Measurements from ENCODE around the gene ATP10D.

Gene ATP10D

DNA sequence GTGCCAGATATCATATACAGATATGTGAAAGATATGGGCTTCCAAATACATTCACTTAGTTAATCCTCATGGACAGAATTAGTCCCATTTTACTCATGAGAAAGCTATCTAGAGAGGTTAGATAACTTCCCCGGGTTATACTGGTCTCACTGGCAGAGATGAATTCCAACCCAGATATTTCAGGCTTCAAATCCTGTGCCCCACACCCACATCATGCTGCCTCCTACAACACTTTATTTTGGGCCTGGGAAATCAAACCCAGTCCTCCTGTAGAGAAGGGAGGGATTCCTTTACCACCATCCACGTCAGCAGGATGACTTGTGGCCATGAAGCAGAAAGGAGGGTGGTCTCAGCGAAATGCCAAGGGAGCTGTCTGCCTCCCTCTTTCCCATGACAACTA, 113.8 kb downstream of the ATP10D start:
- DNase-seq = no peak

DNA sequence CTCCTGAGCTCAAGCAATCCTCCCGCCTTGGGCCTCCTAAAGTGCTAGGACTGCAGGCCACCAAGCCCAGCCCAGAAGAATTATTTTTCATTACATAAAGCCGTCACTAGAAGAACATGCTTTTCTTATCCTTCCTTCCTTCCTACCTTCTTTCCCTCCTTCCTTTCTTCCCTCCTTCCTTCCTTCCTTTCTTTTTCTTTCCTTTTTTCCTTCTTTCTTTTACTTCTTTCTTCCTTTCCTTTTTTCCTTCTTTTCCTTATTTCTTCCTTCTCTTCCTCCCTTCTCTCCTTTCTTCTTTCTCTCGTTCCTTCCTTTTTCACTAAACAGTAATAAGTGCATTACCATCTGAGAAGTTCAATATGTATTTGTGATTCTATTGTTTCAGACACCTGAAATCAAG, 121.4 kb downstream of the ATP10D start:
- DNase-seq = no peak

DNA sequence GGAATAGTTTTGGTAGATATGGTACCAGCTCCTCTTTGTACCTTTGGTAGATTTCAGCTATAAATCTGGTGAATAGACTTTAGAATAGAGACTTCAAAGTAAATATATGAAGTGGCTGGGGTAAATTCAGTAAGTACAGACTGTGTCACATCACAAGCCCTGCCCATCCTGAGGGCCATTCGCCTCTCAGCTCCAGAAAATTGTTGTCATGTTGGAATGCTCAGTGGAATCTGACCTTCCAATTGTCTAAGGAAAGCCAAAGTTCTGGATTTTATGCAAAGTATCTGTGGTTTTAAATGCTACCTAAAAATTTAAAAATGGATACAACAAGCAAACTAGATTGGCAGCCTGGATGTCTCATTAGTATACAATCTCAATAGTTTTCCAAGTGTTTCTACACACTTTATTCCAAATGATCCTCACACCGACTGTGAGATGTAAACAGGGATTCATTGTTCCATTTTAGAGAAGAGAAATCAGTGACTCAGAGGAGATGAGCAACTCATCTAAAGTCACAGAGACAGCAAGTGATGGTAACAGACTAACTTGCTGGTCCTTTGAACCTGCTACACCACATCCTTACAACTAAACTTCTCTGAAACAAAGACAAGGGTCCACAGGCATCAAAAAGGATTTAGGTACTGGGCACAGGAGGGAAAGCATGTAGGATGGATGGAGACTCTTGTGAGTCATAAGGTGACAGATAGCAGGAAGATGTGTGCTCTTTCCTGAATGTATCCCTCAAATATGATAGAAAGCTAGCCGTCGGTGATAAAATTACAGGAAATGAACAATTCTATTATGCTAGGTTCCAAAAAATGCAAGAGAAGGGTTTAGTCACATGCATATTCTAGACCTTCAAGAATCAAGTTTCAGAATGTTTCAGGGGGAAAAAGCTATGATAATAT, 127.3 kb downstream of the ATP10D start:
- DNase-seq = no peak

- no peak for DNase-seq
Measured at GRCh38 chr4:47615385-47615784, 130.3 kb downstream of the ATP10D start.

- DNase-seq = no peak
Measured at GRCh38 chr4:47617607-47618006, 132.5 kb downstream of the ATP10D start.

DNA sequence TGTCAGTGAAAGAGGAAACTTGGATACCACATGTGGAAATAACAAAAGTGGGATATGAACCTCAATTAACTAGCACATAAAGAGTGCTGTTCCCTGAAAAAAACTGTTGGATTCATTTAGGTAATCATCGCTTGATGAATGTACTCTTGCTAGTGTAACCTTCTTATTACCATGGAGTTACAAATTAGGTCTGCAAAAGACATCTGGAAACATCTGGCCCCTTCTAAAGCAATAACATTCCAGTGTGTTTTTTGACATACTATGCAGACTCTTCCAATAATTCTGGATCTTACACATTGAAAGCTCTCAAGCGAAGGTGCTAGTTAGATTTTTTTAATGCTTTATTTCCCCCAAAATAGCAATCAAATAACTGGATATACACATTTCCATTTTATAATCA, 134.6 kb downstream of the ATP10D start:
- DNase-seq = no peak

GRCh38 chr4:47621181-47621580, 136.1 kb downstream of the ATP10D start:
- DNase-seq = no peak

DNA sequence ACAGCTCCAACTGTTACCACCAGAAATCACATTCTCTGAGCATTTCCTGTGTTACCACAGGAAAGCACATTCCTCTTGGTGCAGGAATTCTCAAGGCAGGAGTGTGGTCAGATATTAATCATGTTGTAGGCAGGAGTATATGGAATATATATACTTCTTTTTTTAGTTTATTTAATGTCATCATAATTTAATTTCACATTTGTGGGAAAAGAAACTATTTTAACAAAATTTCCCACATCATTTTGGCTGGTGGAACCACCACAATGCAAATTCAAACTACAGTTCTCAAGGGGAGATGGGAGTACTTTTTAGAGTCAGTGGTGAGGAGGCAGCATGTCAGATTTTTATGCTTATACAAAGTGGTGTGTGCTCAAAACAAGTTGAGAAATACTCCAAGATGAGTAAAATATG, 139.0 kb downstream of the ATP10D start:
- no peak for DNase-seq

DNA sequence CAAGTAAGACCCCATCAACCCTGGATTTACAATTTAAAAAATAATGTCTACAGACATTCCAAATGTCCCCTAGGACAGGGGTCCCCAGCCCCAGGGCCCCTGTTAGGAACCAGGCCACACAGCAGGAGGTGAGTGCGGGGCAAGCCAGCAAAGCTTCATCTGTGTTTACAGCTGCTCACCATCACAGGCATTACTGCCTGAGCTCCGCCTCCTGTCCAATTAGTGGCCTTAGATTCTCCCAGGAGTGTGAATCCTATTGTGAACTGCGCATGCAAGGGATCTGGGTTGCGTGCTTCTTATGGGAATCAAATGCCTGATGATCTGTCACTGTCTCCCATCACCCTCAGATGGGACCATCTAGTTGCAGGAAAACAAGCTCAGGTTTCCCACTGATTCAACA, 146.1 kb downstream of the ATP10D start:
- DNase-seq = no peak

GRCh38 chr4:47639531-47639930, 154.5 kb downstream of the ATP10D start:
- DNase-seq = no peak

GRCh38 chr4:47640911-47641310, 155.8 kb downstream of the ATP10D start:
- DNase-seq = no peak

GRCh38 chr4:47641755-47642154, 156.7 kb downstream of the ATP10D start:
- DNase-seq = no peak

DNA sequence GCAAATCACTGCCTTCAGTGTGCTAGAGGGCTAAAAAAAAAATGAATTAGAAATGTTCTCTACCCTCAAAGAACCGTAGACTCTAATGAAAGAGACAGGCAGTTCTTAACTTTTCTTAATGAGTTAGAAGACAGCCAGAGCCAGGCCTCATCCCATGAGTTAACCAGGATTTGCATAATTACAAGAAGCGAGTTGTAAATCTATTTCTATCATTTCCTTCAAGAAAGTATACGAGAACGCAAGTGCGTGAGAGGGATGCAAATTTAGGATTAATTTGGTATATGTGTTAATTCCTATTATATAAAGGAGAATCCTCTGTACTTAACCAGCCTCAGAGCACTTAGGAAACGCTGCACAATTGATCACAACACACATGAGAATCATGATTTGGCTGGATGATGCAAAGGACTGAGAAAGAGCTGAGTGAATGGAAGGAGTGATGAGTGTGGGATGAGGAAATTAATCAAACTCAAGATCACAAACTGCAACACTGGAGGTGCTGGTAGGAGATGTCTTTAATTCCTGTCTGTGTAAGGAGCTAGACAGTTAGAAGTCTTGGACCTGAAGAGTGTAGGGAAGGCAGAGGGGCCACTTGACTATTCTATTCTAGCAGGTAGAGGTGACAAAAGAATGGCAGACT, 157.2 kb downstream of the ATP10D start:
- DNase-seq = no peak
